ENCODE measurements around the gene MRGPRE. TPM values are rescaled to one million over a fixed set of nuclear protein-coding genes. Genes with fewer than 3 reads are reported as not detected.

MRGPRE gene
- total RNA-seq, 2 experiments from 2014 or later = not detected

DNA sequence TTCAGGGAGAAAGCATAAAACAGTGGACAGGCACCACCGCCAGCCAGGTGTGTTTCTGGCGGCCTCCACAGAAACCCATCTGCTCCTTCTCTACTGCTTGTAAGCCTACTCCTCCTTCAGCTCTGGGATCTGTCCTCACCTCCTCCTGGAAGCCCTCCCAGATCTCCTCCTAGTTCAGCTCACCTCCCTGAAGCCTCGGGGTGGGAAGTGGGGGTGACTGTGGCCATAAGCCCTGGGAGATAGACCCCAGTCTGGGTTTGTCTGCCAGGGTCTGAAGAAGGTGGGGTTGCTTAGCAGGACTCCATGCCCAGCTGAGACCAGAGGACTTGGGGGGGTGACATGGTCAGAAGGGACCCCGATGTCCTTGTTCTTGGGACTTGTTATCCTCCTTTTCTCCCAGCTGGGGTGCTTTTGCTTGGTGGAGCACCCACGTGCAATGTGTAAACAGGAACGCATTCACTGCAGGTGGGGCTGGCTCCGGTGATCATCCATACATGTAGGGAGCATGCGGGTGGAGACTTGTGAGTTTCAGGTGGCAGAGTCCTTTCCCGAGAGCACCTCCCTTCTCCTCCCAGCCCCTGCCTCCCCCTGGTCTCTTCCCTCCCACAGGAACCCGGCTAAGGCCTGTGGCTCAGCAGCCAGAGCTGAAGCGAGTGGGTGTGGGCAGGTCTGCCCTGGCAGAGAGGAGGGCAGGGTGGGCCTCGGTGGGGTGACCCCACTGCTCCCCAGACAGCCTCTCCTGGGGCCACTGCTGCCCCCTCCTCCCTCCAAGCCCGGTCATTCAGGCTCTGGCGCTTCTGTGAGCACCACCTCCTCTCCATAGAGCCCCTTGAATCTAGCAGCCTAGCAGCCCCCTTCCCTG, 39.5 kb downstream of the MRGPRE start:
- ATAC-seq (no peak), DNase-seq (no peak)
- no peaks in the 10 kb centered on the region for H3K27me3 Mint-ChIP-seq
- TF ChIP-seq, protein P1, sequence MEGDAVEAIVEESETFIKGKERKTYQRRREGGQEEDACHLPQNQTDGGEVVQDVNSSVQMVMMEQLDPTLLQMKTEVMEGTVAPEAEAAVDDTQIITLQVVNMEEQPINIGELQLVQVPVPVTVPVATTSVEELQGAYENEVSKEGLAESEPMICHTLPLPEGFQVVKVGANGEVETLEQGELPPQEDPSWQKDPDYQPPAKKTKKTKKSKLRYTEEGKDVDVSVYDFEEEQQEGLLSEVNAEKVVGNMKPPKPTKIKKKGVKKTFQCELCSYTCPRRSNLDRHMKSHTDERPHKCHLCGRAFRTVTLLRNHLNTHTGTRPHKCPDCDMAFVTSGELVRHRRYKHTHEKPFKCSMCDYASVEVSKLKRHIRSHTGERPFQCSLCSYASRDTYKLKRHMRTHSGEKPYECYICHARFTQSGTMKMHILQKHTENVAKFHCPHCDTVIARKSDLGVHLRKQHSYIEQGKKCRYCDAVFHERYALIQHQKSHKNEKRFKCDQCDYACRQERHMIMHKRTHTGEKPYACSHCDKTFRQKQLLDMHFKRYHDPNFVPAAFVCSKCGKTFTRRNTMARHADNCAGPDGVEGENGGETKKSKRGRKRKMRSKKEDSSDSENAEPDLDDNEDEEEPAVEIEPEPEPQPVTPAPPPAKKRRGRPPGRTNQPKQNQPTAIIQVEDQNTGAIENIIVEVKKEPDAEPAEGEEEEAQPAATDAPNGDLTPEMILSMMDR (IDR thresholded peaks at IDR 0.05) = no peak
- ChIA-PET POLR2A (no interaction called here), CTCF (no interaction called here)
- no peaks in the 10 kb centered on the region for H3K36me3 Mint-ChIP-seq (ENCODE audit: low read depth)
- no peaks in the 10 kb centered on the region for H3K9me3 Mint-ChIP-seq
- intact Hi-C loops (cut with micrococcal nuclease) = no loop called here
- H3K27ac Mint-ChIP-seq = no peak overlapping the region
- H3K4me3 Mint-ChIP-seq = no peak overlapping the region
- no peaks in the 10 kb centered on the region for H3K4me1 Mint-ChIP-seq (ENCODE audit: low read depth)

DNA sequence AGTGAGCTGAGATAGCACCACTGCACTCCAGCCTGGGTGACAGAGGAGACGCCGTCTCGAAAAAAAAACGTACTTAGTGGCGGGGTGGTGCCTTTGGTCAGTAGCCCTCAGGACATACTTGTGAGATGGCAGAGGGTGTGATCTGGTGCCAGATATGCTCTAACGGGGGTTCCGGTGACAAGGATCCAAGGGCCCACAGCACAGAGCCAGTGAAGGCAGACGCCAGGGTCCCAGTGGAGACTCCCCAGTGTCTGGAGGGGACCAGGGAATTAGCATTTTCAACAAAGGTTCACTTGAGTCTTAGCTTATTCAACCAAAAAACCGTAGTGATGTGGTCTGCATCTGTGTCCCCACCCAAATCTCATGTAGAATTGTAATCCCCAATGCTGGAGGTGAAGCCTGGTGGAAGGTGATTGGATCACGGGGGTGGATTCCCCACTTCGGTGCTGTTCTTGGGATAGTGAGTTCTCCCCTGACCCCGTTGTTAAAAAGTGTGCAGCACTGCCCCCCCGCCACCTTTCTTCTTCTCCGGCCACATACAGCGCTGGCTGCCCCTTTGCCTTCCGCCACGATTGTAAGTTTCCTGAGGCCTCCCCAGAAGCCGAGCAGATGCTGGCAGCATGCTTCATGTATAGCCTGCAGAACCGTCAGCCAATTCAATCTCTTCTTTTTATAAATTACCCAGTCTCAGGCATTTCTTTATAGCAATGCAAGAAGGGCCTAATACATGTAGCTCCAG, 40.5 kb downstream of the MRGPRE start:
- CTCF ChIA-PET = no interaction called here
- Mint-ChIP-seq H3K4me1 (ENCODE audit: low read depth) (no peaks in the 10 kb centered on the region), H3K9me3 (no peaks in the 10 kb centered on the region), H3K36me3 (ENCODE audit: low read depth) (no peaks in the 10 kb centered on the region), H3K4me3 (no peak overlapping the region), H3K27me3 (no peaks in the 10 kb centered on the region), H3K27ac (no peak overlapping the region)
- TF ChIP-seq, protein P1 (IDR thresholded peaks at IDR 0.05) = no peak
- POLR2A ChIA-PET = no interaction called here
- intact Hi-C loops (cut with micrococcal nuclease) = no loop called here
- ATAC-seq = no peak
- no peak for DNase-seq

DNA sequence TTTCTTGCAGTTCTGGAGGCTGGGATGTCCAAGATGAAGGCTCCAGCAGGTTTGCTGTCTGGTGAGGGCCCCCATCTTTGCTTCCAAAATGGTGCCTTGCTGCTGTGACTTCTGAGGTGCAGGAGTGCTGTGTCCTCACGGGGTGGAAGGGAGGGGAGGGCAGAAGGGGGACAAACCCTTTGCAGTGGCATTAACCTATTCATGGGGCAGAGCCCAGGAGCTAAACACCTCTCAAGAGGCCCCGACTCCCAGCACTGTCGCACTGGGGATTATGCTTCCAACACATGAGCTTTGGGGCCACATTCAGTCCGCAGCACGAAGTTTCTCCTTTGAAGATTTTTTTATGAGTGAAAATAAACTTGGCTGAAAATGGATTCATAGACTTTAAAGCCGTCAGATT, 41.6 kb downstream of the MRGPRE start:
- Mint-ChIP-seq H3K4me1 (ENCODE audit: low read depth) (no peaks in the 10 kb centered on the region), H3K36me3 (ENCODE audit: low read depth) (no peaks in the 10 kb centered on the region), H3K27ac (no peak overlapping the region), H3K9me3 (no peaks in the 10 kb centered on the region), H3K4me3 (no peak overlapping the region), H3K27me3 (no peaks in the 10 kb centered on the region)
- ChIA-PET POLR2A (no interaction called here), CTCF (no interaction called here)
- DNase-seq (no peak), ATAC-seq (no peak)
- TF ChIP-seq, protein P1 (IDR thresholded peaks at IDR 0.05) = no peak
- intact Hi-C loops (cut with micrococcal nuclease) = no loop called here

DNA sequence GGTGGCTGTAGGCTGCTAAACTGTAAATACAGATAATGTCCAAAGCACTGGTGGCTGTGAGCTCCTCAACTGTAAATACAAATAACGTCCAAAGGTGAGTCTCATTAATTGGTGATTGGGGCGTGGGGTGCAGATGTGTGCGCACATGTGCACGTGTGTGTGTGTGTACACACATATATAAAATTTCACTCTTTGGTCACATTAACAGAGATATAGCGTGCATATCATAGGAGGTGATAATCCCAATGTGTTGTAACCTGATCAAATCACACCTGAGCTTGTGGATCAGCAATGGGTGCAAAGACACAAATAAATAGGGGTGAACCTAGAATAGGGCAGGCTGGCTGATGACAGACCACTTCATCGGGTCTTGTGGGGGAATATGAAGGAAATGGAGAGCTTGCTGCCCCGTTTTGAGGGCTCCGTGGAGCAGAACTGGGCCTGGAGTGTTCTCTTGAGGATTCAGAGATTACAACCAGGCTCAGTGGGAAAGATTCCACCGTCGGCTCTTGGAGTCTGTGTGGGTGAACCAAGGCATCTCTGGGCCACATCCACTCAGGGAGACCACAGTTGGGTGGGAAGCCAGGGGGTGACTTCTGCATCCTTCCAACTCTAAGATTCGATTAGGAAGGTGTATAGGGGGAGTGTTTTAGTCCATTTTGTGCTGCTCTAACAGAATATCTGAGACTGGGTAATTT, 42.2 kb downstream of the MRGPRE start:
- Mint-ChIP-seq H3K4me3 (no peak overlapping the region), H3K27me3 (no peaks in the 10 kb centered on the region), H3K36me3 (ENCODE audit: low read depth) (no peaks in the 10 kb centered on the region), H3K4me1 (ENCODE audit: low read depth) (no peaks in the 10 kb centered on the region), H3K27ac (no peak overlapping the region), H3K9me3 (no peaks in the 10 kb centered on the region)
- TF ChIP-seq, protein P1 (IDR thresholded peaks at IDR 0.05) = no peak
- ChIA-PET CTCF (no interaction called here), POLR2A (no interaction called here)
- DNase-seq = no peak
- intact Hi-C loops (cut with micrococcal nuclease) = no loop called here
- ATAC-seq = no peak
